PC-9 (cell line): ENCODE measurements around the gene VEZT. TPM values are rescaled to one million over a fixed set of nuclear protein-coding genes. Genes with fewer than 3 reads are reported as not detected.

Experiments
- BruUV-seq: library from RNA; stranded (reverse); fragments of 400-500 nt; replicated peaks from 2 replicates; lab custom pipeline; 2021; lab: Mats Ljungman, UMichigan
- CTCF ChIA-PET: fragments of 300-600 bp; sonication (Branson Sonifier 250); formaldehyde crosslinking; loops from one replicate; lab custom pipeline; 2022; ENCODE audit warnings: antibody characterized with exemption; lab: Charles Lee
- POLR2A ChIA-PET: fragments of 300-600 bp; sonication (Branson Sonifier 250); formaldehyde crosslinking; loops from one replicate; lab custom pipeline; 2022; ENCODE audit warnings: antibody characterized with exemption; ENCODE audit not compliant: unreplicated experiment; lab: Charles Lee
- DNase-seq, 2 experiments: peaks; one replicate each; pipeline versions ENCODE4 v3.0.0 to v3.0.0-alpha.2; 2015 to 2022; ENCODE audit warnings: mixed read lengths in 1 of 2
- H2AFZ ChIP-seq: fragments of 200-600 bp; sonication (generic); 2 replicates; pipeline ENCODE4 v1.8.1; 2017; ENCODE audit warnings: antibody characterized with exemption
- H3F3A ChIP-seq: fragments of 200-600 bp; sonication (generic); 2 replicates; pipeline ENCODE4 v1.8.1; 2017; ENCODE audit warnings: antibody characterized with exemption, mild to moderate bottlenecking, low read depth; ENCODE audit not compliant: insufficient read depth
- H3K27ac ChIP-seq: fragments of 200-600 bp; sonication (generic); 2 replicates; pipeline ENCODE4 v1.6.1; 2016; ENCODE audit warnings: mixed run types
- H3K27me3 ChIP-seq: fragments of 200-600 bp; sonication (generic); 2 replicates; pipeline ENCODE4 v1.6.1; 2016; ENCODE audit warnings: low read depth, mixed run types; ENCODE audit not compliant: insufficient read depth
- H3K36me3 ChIP-seq: fragments of 200-600 bp; sonication (generic); 2 replicates; pipeline ENCODE4 v1.6.1; 2016; ENCODE audit warnings: low read depth, mixed run types
- H3K4me1 ChIP-seq: fragments of 200-600 bp; sonication (generic); replicated peaks from 2 replicates; pipeline ENCODE4 v1.6.1; 2016; ENCODE audit warnings: mixed run types; ENCODE audit not compliant: insufficient read depth
- H3K4me2 ChIP-seq: fragments of 200-600 bp; sonication (generic); 2 replicates; pipeline ENCODE4 v1.6.1; 2017; ENCODE audit warnings: mixed run types
- H3K4me3 ChIP-seq: fragments of 200-600 bp; sonication (generic); 2 replicates; pipeline ENCODE4 v1.6.1; 2016; ENCODE audit warnings: mixed run types
- H3K79me2 ChIP-seq: fragments of 200-600 bp; sonication (generic); 2 replicates; pipeline ENCODE4 v1.6.1; 2017; ENCODE audit warnings: low read depth, mixed run types
- H3K9me2 ChIP-seq: fragments of 200-600 bp; sonication (generic); 2 replicates; pipeline ENCODE4 v1.8.1; 2017; ENCODE audit warnings: mild to moderate bottlenecking; ENCODE audit not compliant: insufficient read depth
- H3K9me3 ChIP-seq: fragments of 200-600 bp; sonication (generic); 2 replicates; pipeline ENCODE4 v1.8.1; 2016; ENCODE audit warnings: low read depth; ENCODE audit not compliant: insufficient read depth
- H4K20me1 ChIP-seq: fragments of 200-600 bp; sonication (generic); 2 replicates; pipeline ENCODE4 v1.8.1; 2017; ENCODE audit not compliant: insufficient read depth
- CTCF ChIP-seq: fragments of 200-600 bp; sonication (generic); conservative IDR thresholded peaks from 2 replicates; pipeline ENCODE4 v1.6.1; 2017; ENCODE audit warnings: mixed run types, antibody characterized with exemption, mild to moderate bottlenecking, moderate library complexity
- EZH2 ChIP-seq: fragments of 200-600 bp; sonication (generic); IDR thresholded peaks from 2 replicates; pipeline ENCODE4 v1.8.0; 2017; ENCODE audit warnings: antibody characterized with exemption, low read depth
- intact Hi-C: fragments of 100-400 bp; cut with micrococcal nuclease; formaldehyde crosslinking; loops from one replicate; pipeline ENCODE4 v1.10.0; 2022; ENCODE audit not compliant: unreplicated experiment
- total RNA-seq: library from RNA; stranded (reverse); gene quantifications from 2 replicates; pipeline ENCODE4 v1.2.3, GENCODE V29; 2021

The VEZT gene
- total RNA-seq, 1 experiment from 2014 or later = 46.8 TPM

- Histone ChIP-seq H3K4me1 (no peaks in the 10 kb centered on the region), H3K79me2 (peaks cover 5% of the 10 kb centered on the region), H3K27ac (no peak overlapping the region), H3K4me2 (no peak overlapping the region), H3K9me2 (no peaks in the 10 kb centered on the region), H3F3A (0 out of 2 replicates have a peak, but pooled peaks cover 2% of the 10 kb centered on the region), H3K9me3 (no peaks in the 10 kb centered on the region), H3K27me3 (no peaks in the 10 kb centered on the region), H4K20me1 (no peaks in the 10 kb centered on the region), H3K36me3 (peaks cover 28% of the 10 kb centered on the region), H2AFZ (no peak overlapping the region), H3K4me3 (no peak overlapping the region)
- no peak for TF ChIP-seq EZH2
- TF ChIP-seq CTCF = no peak
- DNase-seq = no peak
- BruUV-seq = no TSS peak
- intact Hi-C loops = no loop called here
- POLR2A ChIA-PET = no interaction called here
- CTCF ChIA-PET = no interaction called here
Measured at GRCh38 chr12:95265765-95266164, 48.2 kb downstream of the VEZT start.

GRCh38 chr12:95266254-95266653 is 48.6 kb downstream of the VEZT start:
- Histone ChIP-seq H3K27me3 (no peaks in the 10 kb centered on the region), H3F3A (0 out of 2 replicates have a peak, but pooled peaks cover 2% of the 10 kb centered on the region), H3K9me2 (no peaks in the 10 kb centered on the region), H3K9me3 (no peaks in the 10 kb centered on the region), H3K27ac (no peak overlapping the region), H3K36me3 (peaks cover 28% of the 10 kb centered on the region), H4K20me1 (no peaks in the 10 kb centered on the region), H3K4me2 (no peak overlapping the region), H2AFZ (no peak overlapping the region), H3K4me1 (no peaks in the 10 kb centered on the region), H3K79me2 (peaks cover 5% of the 10 kb centered on the region), H3K4me3 (no peak overlapping the region)
- no peak for DNase-seq
- BruUV-seq = no TSS peak
- intact Hi-C loops = no loop called here
- TF ChIP-seq EZH2 = no peak
- no peak for TF ChIP-seq CTCF
- CTCF ChIA-PET = no interaction called here
- POLR2A ChIA-PET = no interaction called here

- Histone ChIP-seq H4K20me1 (no peaks in the 10 kb centered on the region), H3K4me1 (no peaks in the 10 kb centered on the region), H3K79me2 (no peaks in the 10 kb centered on the region), H3K9me3 (no peaks in the 10 kb centered on the region), H2AFZ (no peak overlapping the region), H3K9me2 (no peaks in the 10 kb centered on the region), H3K27me3 (no peaks in the 10 kb centered on the region), H3F3A (0 out of 2 replicates have a peak, but pooled peaks cover 2% of the 10 kb centered on the region), H3K36me3 (peaks cover 30% of the 10 kb centered on the region), H3K4me2 (no peak overlapping the region), H3K27ac (no peak overlapping the region), H3K4me3 (no peak overlapping the region)
- TF ChIP-seq EZH2 = no peak
- no peak for TF ChIP-seq CTCF
- no TSS peak for BruUV-seq
- no peak for DNase-seq
- ChIA-PET CTCF (no interaction called here), POLR2A (no interaction called here)
- intact Hi-C loops = no loop called here
Measured at GRCh38 chr12:95269892-95270291, 52.3 kb downstream of the VEZT start.
